SH-SY5Y (cell line): ENCODE measurements around the gene FCRL2.

Experiments
- GATA2 ChIP-seq: IDR thresholded peaks from 2 replicates; pipeline ENCODE4 v1.6.1; 2011; ENCODE audit warnings: mild to moderate bottlenecking, low read depth, low read length
- GATA3 ChIP-seq: IDR thresholded peaks from 2 replicates; pipeline ENCODE4 v1.6.1; 2011; ENCODE audit warnings: low read depth, mild to moderate bottlenecking, low read length, moderate library complexity

FCRL2 gene

GRCh38 chr1:157774412-157774811 lies 2.5 kb downstream of the FCRL2 start:
- no peak for TF ChIP-seq GATA3
- TF ChIP-seq GATA2 = no peak

DNA sequence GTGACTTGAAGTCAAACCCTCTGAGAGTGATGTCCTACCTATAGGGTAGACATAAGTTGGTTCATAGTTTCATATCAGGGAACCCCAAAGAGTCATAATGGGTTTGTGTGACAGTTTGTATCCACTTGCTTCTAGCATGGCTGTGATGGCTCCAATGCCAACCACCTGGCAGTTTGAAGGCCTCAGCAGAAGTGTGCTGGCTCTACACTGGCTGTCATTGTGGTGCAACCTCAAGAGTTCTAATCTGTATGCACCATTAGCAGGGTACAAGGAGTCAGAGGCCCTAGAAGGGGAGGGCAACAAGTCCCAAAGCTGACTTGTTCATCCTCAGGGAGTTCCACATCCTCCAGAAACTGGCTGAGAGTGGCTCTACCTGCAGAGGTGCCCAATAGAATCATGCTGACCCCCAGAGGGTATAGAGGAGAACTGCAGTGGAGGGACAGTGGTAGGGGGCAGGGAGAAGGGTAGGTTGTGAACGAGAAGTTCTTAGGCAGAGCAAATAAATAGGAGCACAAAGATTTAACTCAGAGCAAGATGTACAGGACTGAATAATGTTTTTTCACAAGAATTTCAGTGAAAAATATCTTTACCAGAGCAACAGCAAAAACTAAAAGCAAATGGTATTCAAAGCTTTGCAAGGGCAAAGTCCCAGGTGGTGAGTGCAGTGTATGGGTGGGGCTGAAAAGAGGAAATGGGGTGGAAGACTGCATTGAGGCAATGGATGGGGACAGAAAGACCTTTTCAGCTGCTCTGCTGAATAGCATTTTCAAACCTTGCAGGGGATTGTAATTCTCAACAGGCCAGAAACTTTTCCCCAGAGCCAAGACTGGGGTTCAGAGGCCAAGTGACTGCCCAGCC lies 3.2 kb downstream of the FCRL2 start:
- TF ChIP-seq GATA3 (no peak), GATA2 (no peak)

DNA sequence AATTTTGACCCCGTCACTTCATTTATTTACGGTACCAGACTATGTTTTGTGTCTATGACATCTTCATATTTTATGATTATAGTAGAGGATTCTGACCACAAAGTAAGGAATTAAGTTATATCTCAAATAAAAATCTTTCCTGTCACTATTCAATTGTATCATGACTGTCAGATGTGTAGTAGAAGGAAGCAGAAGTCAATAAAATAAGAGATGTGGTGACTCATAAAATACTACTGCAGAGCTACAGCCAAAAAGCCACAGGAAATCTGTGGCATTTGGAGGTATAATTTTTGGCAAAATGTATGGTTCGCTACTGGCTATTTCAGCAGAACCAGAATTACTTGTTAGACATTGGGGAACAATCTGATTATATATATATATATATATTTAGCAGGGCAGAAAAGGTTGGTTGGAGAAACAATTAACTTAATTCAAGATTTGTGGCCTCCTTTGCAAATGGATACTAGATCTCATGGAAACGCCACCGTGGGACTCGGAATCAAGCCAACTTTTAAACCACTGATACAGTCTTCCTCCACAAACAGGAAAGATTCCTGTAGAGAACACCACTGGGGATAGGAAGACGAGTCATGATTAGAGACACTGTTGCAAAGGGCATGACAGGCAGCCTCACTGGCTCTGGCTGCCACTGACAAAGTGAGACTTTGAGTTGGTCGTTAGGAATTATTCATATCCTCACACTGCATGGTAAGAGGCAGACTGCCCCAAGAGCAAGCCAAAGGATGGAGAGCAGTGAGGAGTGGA lies 5.1 kb downstream of the FCRL2 start:
- TF ChIP-seq GATA2 (no peak), GATA3 (no peak)

DNA sequence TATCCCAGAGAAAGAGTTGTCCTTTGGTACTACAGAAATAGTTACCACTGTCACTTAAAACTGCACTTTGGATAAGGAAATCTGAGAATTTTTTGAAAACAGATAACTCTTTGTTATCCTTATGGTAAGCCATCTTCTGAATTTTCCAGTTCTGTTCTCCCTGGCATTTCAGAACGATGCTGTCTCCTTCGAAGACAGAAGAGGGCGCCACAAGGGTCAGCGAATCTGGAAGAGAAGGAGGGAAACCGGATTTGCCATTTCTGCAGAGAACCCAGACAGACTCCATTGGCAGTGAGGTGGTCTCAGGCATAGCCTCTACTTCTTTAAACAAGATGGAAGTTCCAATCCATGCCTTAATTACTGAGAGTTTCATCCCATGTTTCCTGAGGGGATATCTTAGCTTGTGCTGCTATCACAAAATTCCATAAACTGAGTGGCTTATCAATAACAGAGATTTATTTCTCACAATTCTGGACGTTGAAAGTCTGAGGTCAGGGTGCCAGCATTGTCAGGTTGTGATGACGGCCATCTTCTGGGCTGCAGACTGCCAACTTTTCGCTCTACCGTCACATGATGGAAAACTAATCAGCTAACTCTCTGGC lies 6.4 kb downstream of the FCRL2 start:
- no peak for TF ChIP-seq GATA3
- TF ChIP-seq GATA2 = no peak

- no peak for TF ChIP-seq GATA3
- no peak for TF ChIP-seq GATA2
These were observed 10.1 kb downstream of the FCRL2 start for GRCh38 chr1:157766792-157767191.

DNA sequence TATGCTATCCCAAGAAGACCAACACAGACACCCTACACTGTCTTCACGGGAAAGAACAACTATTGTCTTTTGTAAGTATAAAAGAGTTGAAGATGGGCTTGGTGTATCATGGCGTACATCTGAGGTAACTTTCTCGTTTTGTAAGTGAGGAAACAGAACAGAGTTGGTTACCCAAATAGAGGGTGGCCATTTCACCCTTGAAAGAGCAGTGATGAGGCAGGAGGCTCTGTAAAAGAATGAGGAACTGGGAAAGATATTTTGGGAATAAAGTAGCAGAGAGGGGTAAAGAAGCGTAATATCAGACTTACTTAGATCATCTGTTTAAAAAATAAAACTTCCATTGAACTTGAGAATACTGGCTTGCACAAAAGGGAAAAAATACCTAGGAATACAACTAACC lies 18.9 kb downstream of the FCRL2 start:
- no peak for TF ChIP-seq GATA3

- TF ChIP-seq GATA2 (no peak), GATA3 (no peak)
These were observed 23.3 kb downstream of the FCRL2 start for GRCh38 chr1:157753611-157754010.

DNA sequence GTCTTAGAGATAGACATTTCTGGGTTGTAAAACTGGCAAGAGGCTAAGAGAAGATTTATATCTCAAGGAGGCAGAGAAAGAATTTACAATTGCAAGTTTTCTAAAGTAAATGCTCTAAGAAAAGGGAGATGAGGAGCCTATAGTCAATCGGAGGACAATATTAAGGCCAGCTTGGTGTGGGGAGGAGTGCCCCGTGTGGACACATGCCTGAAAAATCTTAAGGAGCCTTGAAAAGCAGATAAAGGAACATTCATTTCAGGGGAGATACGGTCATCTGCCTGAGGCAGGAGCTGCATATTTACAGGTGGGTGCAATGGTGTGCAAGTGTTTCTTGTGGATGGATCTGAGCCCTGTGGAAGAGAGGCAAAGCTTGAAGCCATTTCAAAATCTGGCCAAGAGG lies 25.6 kb downstream of the FCRL2 start:
- TF ChIP-seq GATA3 = no peak

DNA sequence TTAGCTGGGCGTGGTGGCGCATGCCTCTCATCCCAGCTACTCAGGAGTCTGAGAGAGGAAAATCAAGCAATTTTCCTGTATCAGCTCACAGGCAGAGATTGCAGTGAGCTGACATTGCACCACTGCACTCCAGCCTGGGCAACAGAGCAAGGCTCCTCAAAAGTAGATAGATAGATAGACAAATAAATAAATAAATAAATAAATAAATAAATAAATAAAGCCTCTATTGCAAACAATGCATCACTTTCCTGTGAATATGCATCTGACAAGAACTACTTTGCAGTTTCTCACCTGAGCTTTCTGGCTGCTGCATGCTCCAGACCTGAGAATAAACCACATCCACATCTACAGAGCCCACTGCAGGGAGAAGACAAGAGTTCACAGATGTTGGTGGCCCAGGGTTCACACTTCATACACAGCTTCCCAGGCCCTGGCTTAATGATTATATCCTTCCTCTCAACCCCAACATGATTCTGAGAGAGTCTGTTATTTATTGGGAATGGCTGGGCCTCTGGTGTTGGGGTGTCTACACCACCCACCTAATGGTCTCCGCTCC lies 28.6 kb downstream of the FCRL2 start:
- no peak for TF ChIP-seq GATA2
- no peak for TF ChIP-seq GATA3

DNA sequence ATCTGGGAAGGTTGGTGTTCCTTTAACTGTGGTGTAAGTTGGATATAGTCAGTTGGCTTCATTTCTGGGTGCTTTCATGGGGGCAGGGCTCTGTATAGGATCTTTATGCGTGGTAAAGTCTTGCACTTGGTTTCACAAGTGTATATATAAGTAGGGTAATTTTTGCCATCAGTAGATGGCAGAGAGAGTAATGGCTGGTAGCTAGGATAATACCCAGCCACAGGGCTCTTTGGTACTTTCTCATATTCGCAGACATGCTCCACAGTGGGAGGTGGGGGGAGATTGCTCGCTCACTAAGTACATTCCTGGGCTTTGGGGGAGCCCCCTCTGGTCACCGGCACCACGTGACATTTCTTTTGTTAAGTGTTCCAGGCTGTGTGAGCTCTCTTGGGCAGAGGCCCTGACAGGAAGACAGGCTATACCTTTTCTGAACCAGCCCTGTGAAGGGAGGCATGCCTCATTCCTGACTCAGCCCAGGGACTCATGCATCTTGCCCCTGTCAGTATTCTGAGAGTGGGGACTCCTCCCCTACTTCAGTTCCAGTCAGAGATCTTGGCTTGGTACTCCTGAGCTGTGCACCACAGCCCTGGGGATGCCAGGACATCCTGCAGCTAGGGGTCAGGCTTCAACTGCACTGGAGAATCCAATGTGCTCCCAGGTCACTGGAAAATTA lies 37.6 kb downstream of the FCRL2 start:
- TF ChIP-seq GATA3 (no peak), GATA2 (no peak)

DNA sequence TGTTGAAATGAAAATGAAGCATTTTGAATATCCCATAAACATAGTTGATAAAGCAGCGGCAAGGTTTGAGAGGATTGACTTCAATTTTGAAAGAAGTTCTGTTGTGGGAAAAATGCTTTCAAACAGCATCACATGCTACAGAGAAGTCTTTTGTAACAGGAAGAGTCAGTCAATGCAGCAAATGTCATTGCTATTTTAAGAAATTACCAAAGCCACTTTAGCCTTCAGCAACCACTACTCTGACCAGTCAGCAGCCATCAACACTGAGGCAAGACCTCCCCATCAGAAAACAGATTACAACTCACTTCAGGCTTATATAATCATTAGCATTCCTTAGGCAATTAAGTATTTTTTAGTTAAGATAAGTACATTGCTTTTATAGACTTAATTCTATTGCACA lies 42.6 kb downstream of the FCRL2 start:
- TF ChIP-seq GATA3 (no peak), GATA2 (no peak)

DNA sequence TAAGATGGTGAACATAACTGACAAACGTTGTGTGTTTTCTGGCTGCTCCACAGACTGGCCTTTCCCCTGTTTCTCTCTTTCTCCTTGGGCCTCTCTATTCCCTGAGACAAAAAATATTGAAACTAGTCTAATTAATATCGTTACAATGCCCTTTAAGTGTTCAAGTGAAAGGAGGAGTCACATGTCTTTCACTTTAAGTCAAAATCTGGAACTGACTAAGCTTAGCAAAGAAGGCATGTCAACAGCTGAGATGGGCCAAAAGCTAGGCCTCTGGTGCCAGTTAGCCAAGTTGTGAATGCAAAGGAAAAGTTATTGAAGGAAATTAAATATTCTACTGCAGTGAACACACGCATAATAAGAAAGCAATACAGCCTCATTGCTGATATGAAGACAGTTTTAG lies 44.2 kb downstream of the FCRL2 start:
- no peak for TF ChIP-seq GATA3
- TF ChIP-seq GATA2 = no peak

GRCh38 chr1:157725221-157725577 lies 51.7 kb downstream of the FCRL2 start:
- TF ChIP-seq GATA3 (no peak), GATA2 (no peak)
